HG03439 (cell line): ENCODE data around the gene MOGAT2.
"Not testable (repeated sequence)": the region's sequence is repeated elsewhere in the genome, so short reads cannot be mapped to it uniquely, and the experiment has no call there.

Experiments used
- ATAC-seq: cut with Tn5 transposase; IDR thresholded peaks from one replicate; pipeline ENCODE4 v1.9.1; 2021; ENCODE audit warnings: mild to moderate bottlenecking, moderate library complexity; ENCODE audit not compliant: unreplicated experiment

MOGAT2 gene

DNA sequence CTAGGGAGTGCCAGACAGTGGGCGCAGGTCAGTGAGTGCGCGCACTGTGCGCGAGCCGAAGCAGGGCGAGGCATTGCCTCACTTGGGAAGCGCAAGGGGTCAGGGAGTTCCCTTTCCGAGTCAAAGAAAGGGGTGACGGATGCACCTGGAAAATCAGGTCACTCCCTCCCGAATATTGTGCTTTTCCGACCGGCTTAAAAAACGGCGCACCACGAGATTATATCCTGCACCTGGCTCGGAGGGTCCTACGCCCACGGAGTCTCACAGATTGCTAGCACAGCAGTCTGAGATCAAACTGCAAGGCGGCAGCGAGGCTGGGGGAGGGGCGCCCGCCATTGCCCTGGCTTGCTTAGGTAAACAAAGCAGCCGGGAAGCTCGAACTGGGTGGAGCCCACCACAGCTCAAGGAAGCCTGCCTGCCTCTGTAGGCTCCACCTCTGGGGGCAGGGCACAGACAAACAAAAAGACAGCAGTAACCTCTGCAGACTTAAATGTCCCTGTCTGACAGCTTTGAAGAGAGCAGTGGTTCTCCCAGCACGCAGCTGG, 31.2 kb downstream of the MOGAT2 start:
- ATAC-seq, result not testable (repeated sequence)

DNA sequence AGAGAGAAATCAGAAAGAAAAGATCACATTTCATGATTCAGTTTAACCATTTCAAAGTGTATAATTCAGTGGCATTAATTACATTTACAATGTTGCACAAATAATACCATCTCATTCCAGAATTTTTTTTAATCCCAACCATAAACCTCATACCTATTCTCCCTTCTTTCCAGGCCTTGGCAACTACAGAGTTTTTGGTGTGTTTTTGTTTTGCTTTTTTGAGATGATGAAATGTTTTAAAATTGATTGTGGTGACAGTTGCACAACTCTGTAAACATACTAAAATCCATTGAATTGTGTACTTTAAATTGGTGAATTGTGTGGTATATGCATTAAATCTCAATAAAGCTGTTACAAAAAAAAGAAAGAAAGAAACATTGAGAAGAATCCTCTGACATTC, 37.3 kb downstream of the MOGAT2 start:
- ATAC-seq, result not testable (repeated sequence)

DNA sequence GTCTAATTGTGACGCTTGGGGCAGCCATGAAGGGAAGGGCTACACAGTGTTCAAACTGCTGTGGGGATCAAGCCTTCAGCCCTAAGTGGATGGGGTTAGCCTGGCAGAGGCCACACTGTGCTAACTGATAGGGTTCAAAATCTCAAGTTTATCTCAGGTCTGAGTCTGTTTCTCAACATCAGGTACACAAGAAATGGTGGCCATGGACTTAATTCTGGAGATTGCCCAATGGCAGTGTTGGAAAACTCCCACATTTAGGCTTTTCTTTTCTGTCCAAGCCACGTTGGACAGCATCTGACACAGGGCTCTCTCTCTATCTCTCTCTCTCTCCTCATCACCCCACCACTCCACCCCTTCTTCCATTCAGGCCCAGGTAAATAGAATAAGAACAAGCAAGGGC, 40.0 kb downstream of the MOGAT2 start:
- ATAC-seq, result no peak

DNA sequence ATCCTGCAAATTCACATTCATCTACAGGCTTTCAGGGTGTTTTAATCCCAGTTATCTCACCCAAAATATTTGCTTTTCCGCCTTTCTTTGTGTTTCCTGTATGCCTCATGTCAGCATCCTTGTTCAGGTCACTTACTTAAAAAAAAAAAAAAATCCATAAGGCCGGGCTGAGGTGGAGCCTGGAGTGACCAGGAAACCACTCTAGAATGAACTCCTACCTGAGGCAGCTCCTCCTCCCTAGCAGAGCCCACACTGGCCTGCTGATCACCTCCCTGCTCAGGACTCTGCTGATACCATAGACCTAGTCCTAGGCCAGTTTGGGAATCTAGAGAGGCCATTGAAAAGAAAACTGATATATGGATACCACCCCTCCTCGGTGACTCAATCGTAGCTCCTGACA, 42.2 kb downstream of the MOGAT2 start:
- ATAC-seq, result no peak

DNA sequence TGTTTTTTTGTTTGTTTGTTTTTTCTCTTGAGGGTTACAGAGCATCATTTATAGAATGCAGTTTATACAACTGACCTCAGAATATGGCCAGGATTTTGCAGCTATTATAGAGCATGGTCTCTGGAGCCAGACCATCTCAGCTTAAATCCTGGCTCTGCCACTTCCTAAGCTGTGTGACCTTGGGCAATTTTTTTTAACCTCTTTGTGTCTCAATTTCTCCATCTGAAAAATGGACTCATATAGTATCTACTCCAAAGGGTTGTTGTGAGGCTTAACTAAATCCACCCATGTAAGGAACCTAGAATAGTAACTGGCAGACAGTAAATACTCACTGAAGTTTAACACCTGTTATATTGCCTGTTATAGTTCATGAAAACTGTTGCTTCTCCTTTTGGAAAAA, 42.6 kb downstream of the MOGAT2 start:
- ATAC-seq, result no peak

DNA sequence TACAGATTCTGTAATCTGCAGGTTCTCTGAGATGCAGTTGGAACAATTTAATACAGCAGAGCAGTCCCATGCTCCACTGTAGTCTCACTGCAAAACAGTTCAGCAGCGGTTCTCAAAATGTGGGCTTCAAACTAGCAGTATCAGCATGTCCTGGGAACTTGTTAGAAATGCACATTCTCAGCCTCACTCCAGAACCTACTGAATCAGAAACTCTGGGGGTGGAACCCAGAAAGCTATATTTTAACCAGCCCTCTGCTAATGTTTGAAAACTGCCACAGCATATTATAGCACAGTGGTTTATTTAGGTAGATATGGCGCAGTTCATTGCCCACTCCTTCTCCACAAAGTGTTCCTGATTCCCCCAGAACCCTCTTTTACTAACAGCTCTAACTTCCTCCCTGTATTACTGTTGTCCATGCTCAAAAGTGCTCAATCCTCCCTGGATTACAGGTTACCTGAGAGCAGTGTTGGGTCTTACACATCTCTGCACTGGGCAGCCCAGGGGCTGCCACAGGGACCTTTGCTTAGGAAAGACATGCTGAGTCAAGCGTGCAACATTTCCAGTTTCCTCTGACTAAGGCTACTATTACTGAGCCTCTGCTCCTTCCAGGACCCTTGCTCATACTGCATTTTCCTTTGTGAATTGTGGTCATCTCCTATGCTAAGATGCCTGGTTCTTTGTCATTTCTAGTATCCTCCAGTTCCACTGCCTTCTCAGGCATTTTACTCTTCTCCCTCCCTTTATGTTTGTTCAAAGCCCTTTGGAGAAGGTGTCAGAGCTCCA, 43.3 kb downstream of the MOGAT2 start:
- ATAC-seq, result no peak

DNA sequence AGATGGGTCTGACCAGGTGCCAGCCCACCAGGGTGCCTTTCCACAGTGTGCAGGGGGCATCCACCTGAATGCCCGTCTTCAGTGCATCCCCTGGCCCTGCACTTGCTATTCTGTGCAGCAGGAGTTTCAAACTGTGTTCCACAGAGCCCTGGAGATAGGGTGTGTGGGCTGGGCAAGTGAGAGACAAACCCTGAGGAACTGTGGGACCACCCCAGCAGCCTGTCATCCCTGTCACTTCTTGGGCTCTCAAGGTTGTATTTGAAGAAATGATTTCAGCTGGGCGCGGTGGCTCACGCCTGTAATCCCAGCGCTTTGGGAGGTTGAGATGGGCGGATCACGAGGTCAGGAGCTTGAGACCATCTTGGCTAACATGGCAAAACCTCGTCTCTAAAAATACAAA, 44.5 kb downstream of the MOGAT2 start:
- ATAC-seq, result no peak

DNA sequence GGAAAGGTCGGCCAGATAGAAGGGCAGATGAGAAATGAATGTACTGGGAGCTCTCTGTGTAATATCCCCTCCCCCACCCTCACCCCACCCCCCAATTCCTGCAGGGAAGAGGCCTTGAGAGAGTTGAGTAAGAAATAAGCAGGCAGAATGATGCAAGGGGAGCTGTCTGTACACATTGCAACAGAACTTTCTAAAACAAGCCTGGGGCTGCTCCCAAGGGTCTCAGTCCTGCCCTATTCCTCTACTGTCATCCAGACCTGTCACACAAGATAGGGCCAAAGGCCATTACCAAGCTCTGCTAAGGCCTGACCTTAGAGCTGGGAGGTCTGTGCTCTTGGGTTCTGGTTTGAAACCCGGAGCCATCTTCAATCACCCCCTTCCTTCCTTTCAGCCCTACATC, 45.2 kb downstream of the MOGAT2 start:
- no peak for ATAC-seq

DNA sequence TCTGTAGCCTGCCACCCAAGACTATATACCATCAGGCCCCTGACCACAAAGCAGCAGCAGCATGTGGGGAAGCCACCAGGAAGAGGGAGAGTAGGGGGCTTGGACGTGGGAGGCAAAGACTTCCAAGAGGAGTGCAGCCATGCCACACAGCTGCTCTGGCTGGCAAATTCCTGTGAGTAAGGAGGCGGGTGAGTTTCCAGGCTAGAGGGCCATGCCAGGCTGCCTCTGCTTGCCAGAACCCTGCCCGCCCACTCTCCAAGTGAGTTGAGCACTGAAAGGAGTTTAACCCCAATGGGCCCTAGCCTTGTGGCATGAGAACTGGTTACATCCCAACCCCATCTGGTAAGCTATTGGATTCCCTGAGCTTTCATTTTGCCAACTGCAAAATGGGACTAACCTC, 46.2 kb downstream of the MOGAT2 start:
- no peak for ATAC-seq

DNA sequence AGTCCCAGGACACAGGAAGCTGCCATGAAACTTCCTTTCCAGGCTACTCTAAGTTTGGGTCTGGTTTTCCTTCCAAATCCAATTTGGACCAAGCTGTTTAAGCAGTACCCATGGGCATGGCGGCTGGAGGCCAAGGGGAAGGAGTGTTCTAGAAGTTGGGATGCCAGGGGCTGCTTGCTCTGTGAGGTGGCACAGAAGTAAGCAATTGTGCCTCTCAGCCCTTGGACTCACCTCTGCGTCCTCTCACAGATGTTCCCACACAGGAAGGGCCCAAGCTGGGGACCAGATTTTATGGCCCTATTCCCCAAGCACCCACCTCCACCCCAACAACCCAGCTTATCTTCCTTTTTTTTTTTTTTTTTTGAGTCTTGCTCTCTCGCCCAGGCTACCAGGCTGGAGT, 47.5 kb downstream of the MOGAT2 start:
- ATAC-seq, result no peak

DNA sequence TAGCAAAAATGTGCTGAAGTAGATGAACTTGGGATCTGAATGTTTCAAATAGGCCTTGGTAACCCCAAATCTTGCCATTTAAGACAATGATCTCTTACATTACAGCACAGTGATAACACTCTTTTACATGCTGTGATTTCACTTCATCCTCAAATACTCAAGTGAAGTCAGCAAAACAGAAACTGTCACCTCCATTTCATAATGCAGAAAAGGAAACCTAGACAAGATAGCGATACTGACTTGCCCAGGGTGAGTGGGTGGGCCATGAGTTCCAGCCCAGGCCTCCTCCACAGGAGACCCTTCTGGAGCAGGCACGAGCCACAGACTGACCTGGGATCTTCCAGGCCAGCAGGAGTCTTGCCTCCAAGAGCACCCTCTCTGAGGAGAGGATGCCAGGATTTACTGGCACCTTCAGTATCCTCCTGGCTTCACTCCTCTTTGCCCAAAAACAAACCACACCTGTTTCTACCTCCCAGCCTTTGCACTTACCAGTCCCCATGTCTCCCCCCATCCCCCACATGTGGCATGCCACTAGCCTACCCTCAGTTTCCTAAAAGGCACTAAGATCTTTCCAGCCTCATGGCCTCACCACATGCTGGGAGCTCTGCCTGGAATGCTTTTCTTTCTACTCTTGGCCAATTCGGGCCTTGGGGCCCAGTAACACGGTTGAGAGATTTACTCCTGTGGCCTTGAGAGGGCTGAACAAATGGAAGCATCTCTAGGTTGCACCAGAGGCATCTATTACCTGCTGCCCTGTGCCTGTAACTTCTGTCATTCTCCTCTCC, 49.0 kb downstream of the MOGAT2 start:
- ATAC-seq, result no peak

DNA sequence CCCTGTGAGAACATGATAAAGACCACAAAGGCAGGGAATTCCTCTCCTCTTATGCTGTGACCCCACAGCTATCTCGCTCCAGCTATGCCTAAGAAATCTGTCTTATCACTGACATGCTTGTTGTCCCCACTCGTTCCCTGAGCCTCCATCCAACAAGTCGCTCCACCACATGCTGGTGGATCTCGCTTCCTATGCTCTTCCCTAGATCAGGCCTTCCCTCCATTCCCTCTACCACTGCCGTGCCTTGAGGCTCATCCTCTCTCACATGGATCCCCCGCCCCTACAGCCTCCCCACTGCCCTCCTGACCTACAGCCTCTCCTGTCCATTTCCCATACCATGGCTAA, 49.6 kb downstream of the MOGAT2 start:
- ATAC-seq, result no peak

DNA sequence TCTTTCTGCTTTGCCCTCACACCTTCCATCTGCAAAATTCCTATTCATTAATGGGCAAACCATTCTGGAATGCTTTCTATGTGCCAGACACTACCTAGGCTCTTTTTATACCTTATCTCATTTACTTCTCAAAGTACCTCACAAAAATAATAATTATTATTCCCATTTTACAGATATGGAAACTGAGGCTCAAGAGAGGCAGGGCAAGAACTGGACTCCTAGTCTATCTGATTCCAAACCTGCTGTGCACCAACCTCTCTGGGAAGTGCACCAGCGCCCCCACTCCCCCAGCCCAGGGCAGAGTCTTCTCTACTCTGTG, 50.1 kb downstream of the MOGAT2 start:
- no peak for ATAC-seq

DNA sequence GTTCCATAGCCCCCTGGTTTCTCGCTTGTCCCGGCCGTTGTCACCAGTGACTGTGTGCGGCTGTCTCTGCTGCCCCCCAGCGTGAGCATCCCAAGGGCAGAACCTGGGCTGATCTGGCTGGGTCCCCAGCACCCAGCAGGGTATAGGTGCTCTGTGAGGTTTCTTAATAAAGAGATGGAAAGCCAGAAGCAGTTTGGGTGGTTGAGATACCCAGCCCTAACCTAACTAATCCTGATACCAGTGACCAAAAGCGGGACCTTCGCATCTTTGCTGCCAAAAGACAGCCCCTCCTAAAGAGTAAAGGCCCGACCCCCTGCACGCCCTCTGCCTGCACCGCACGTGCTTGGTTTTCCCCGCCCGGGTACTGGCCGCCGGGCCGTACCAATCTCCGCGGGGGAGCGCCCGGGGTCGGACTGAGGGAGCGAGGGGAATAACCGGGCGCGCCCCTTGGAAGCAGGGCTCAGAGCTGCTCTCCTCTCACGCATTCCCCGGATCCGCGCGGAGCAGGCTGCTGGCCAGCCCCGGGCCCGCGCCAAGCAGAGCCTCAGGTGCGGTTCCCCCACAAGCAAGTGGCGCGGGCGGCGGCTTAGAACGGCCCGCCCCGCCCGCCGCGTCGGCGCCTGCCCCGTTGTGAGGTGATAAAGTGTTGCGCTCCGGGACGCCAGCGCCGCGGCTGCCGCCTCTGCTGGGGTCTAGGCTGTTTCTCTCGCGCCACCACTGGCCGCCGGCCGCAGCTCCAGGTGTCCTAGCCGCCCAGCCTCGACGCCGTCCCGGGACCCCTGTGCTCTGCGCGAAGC, 50.7 kb downstream of the MOGAT2 start, which contains the start of gene DGAT2:
Gene DGAT2, plus strand, starts transcription at position 667 of the 797 bp plus-strand sequence. CDS start 214 bp downstream, outside the sequence.
- ATAC-seq, result peak; percentile 69

DNA sequence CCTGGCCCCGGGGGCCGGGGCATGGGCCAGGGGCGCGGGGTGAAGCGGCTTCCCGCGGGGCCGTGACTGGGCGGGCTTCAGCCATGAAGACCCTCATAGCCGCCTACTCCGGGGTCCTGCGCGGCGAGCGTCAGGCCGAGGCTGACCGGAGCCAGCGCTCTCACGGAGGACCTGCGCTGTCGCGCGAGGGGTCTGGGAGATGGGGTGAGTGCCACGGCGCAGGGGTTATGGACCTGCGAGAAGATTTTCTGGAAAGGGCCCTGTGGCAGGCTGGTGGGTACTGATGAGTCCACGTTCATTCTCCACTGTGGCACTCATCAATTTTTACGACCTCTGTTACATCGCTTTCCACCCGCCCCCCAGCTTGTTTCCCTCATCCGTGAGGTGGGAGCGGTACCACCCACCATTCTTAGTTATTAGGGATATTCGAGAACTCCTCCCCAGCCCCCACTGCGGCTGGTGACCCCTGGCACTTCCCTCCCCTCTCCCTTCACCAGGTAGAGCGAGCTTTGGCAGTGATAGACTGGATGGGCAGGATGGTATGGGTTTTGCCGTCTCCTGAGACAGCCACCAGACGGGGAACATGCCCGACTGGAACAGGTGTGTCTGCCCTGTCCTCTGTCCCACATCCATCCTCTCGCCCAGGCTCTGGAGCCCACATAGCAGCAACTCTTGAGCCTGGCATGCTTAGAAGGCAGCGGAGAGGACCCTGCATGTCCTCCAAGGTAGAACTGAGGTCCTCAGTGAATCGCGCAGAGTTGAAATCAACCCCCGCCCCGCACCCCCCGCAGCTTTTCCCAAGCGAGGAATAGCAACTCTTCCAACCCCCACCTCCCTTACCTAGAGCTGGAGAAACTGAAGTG, 51.5 kb downstream of the MOGAT2 start:
- ATAC-seq, result no peak

DNA sequence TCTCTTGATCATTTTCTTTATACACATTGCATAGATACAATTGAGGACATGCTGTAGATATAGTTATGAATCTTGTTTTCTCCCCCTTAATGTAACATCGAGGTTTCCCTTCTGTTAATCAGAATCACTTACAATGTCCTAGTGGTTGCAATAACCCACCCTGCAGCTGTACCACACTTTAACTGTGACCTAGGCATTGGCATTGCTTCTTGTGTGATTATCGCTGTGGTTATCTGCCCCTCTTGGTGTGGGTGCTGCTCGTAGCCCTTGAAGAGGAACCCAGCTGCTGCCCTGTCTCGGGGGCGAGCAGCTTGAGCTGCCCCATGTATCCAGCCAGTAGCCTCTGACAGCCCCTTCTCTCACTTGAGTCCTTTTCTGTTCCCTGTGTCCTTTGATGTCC, 52.5 kb downstream of the MOGAT2 start:
- ATAC-seq, result no peak

DNA sequence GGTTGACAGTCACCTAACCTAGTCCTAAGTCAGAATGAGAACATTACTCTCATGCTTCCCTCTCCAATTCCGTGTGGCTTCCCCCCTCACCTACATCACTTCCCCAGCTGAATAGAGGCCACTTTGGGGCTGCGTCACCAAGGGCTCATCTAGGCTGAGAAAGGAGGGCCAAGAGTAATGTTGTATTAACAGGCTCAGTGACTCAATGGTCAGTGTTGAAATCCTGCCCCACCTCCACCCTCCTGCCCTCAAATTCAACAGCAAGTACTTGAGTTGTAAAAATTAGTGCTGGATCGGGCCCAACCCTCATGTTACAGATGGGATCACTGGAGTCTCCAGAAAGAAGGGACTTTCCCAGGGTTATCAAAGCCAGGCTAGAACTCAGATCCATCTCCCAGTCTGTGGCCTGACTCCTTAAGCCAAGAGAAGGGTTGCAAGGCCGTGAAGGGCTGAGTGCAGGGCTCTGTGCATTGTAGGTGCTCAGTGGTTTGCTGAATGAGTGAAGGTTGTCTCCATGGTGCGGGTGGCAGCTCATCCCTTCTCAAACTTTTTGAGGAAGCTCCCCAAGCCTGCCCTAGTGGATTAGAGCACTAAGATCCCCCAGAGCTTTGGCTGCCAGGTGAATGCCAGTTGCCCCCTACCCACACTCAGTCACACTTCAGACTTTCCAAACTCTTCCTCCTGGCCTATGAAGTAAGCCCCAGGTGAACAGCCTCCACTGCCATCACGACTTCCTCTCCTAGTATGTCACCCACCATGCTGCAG, 54.2 kb downstream of the MOGAT2 start:
- ATAC-seq, result no peak

DNA sequence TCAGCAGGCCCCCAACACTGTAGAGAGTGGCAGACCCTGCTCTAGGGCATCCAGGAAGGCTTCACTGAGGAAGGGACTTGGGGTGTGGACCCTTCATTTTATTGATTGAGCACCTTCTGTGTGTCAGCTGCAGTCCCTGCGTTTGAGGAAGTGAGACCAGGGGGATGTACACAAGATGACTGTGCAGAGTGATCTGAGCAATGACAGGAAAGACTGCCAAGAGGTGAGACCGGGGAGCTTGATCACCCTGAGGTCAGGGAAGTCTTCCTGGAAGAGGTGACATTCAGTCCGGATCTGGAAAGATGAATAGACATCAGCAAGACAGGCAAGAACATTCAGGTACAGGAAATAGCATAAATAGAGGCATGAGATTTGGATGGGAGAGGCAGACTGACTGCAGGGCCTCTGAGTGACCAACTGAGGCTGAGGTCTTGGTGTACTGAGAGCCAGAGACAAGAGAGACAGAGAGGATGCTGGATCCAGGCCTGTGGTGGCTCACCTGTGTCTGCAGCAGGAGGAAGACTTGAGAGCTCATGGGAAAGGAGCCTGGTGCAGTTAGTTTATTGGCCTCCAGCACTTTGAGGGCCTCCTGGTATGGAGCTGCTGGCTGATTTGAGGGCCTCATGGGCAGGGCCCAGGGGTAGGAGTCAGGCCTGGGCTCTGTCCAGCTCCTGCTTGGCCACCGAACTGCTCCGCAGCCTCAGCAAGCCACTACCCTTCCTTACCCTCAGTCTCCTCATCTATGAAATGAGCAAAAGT, 56.1 kb downstream of the MOGAT2 start:
- ATAC-seq, result peak; percentile 68

DNA sequence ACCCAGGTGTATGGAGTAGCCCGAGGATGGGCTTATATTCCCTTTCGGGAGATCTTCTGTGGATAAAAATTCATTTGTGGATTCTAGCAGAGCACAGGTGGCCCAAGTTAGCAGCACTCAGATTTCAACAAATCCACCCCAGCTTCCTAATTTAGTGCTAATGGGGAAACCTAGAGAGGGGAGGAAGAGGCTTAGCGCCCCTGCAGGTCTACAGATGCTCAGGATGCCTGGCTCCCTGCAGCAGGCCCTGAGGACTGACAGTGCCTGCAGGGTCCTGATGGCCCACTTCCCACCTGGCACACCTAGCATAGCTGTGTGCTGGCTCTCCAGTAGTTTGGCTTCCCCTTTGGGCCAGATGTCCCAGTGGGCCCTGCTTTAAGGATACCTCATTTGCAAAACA, 57.4 kb downstream of the MOGAT2 start:
- no peak for ATAC-seq
